ENCODE measurements around the gene ADGRB2.

The ADGRB2 gene

GRCh38 chr1:31730336-31731048, 33.6 kb downstream of the ADGRB2 start:
- DNase-seq: no peak
- Histone ChIP-seq H3K36me3 (no peaks in the 10 kb centered on the region), H3K27me3 (no peaks in the 10 kb centered on the region), H3K4me3 (no peak overlapping the region), H3K27ac (no peak overlapping the region), H3K9me3 (no peaks in the 10 kb centered on the region), H3K4me1 (no peaks in the 10 kb centered on the region)
- intact Hi-C loops (cut with DNase I; ENCODE audit: low total_unique reads): no loop called here
- TF ChIP-seq CTCF (IDR thresholded peaks at IDR 0.05): no peak

- no peaks in the 10 kb centered on the region for H3K27me3 ChIP-seq
- no peaks in the 10 kb centered on the region for H3K9me3 ChIP-seq
- TF ChIP-seq CTCF (IDR thresholded peaks at IDR 0.05): no peak
- H3K27ac ChIP-seq: no peak overlapping the region
- intact Hi-C loops (cut with DNase I; ENCODE audit: low total_unique reads): loop anchor here (10.0 kb wide), 1 partner anchor 753 kb away; no protein-coding TSS in a partner anchor
- no peaks in the 10 kb centered on the region for H3K36me3 ChIP-seq
- H3K4me1 ChIP-seq: no peaks in the 10 kb centered on the region
- H3K4me3 ChIP-seq: no peak overlapping the region
- no peak for DNase-seq
Observed at GRCh38 chr1:31727849-31728248, 36.3 kb downstream of the ADGRB2 start.

- DNase-seq: no peak
- Histone ChIP-seq H3K36me3 (no peaks in the 10 kb centered on the region), H3K4me3 (no peak overlapping the region), H3K9me3 (no peaks in the 10 kb centered on the region), H3K4me1 (no peaks in the 10 kb centered on the region), H3K27me3 (no peaks in the 10 kb centered on the region), H3K27ac (no peak overlapping the region)
- TF ChIP-seq CTCF (IDR thresholded peaks at IDR 0.05): no peak
- intact Hi-C loops (cut with DNase I; ENCODE audit: low total_unique reads): loop anchor here (10.0 kb wide), 1 partner anchor 752 kb away; no protein-coding TSS in a partner anchor
Observed at GRCh38 chr1:31727195-31727594, 36.9 kb downstream of the ADGRB2 start.

GRCh38 chr1:31726715-31727114, 37.4 kb downstream of the ADGRB2 start:
- H3K4me3 ChIP-seq: no peak overlapping the region
- no peak for TF ChIP-seq CTCF (IDR thresholded peaks at IDR 0.05)
- peaks cover 0 to 3% of the 10 kb centered on the region in 2 donors for H3K27me3 ChIP-seq
- DNase-seq: no peak
- H3K4me1 ChIP-seq: no peaks in the 10 kb centered on the region
- no peaks in the 10 kb centered on the region for H3K36me3 ChIP-seq
- intact Hi-C loops (cut with DNase I; ENCODE audit: low total_unique reads): loop anchor here (10.0 kb wide), 1 partner anchor 752 kb away; no protein-coding TSS in a partner anchor
- H3K9me3 ChIP-seq: no peaks in the 10 kb centered on the region
- H3K27ac ChIP-seq: no peak overlapping the region

GRCh38 chr1:31725777-31726535, 38.2 kb downstream of the ADGRB2 start:
- no peak for DNase-seq
- H3K36me3 ChIP-seq: no peaks in the 10 kb centered on the region
- H3K4me1 ChIP-seq: no peaks in the 10 kb centered on the region
- intact Hi-C loops (cut with DNase I; ENCODE audit: low total_unique reads): loop anchor here (10.0 kb wide), 1 partner anchor 751 kb away; no protein-coding TSS in a partner anchor
- no peak for TF ChIP-seq CTCF (IDR thresholded peaks at IDR 0.05)
- no peak overlapping the region for H3K4me3 ChIP-seq
- no peak overlapping the region for H3K27ac ChIP-seq
- peaks cover 0 to 4% of the 10 kb centered on the region in 2 donors for H3K27me3 ChIP-seq
- no peaks in the 10 kb centered on the region for H3K9me3 ChIP-seq

Data from tibial artery (tissue), 4 donors.